Hematopoietic multipotent progenitor cell treated with erythropoietin and hydrocortisone succinate and interleukin-3 and kit ligand, for 17 days (in vitro differentiated cells): ENCODE results near the gene ADAMTS19.

Experiments used
- DNase-seq: peaks from one replicate; pipeline ENCODE4 v3.0.0-alpha.2; 2015; ENCODE audit warnings: low spot score

ADAMTS19 gene

GRCh38 chr5:129465776-129466344, 5.8 kb downstream of the ADAMTS19 start:
- DNase-seq = no peak

- no peak for DNase-seq
These were observed 14.4 kb downstream of the ADAMTS19 start for GRCh38 chr5:129474544-129474943.

GRCh38 chr5:129476751-129477150, 16.7 kb downstream of the ADAMTS19 start:
- DNase-seq = no peak

GRCh38 chr5:129477532-129477931, 17.4 kb downstream of the ADAMTS19 start:
- no peak for DNase-seq

GRCh38 chr5:129481161-129481560, 21.1 kb downstream of the ADAMTS19 start:
- no peak for DNase-seq

GRCh38 chr5:129496421-129496820, 36.3 kb downstream of the ADAMTS19 start:
- DNase-seq = no peak

- no peak for DNase-seq
These were observed 36.9 kb downstream of the ADAMTS19 start for GRCh38 chr5:129496864-129497595.

GRCh38 chr5:129499208-129499852, 39.2 kb downstream of the ADAMTS19 start:
- DNase-seq = no peak

GRCh38 chr5:129500101-129500500, 40.0 kb downstream of the ADAMTS19 start:
- no peak for DNase-seq

- DNase-seq = no peak
These were observed 46.0 kb downstream of the ADAMTS19 start for GRCh38 chr5:129506086-129506485.

GRCh38 chr5:129506950-129507349, 46.9 kb downstream of the ADAMTS19 start:
- no peak for DNase-seq

GRCh38 chr5:129507527-129507926, 47.4 kb downstream of the ADAMTS19 start:
- DNase-seq = no peak

GRCh38 chr5:129508606-129509005, 48.5 kb downstream of the ADAMTS19 start:
- no peak for DNase-seq

GRCh38 chr5:129509363-129509975, 49.4 kb downstream of the ADAMTS19 start:
- DNase-seq = no peak

GRCh38 chr5:129511291-129511690, 51.2 kb downstream of the ADAMTS19 start:
- no peak for DNase-seq

- no peak for DNase-seq
These were observed 81.0 kb downstream of the ADAMTS19 start for GRCh38 chr5:129541051-129541450.

- DNase-seq = no peak
These were observed 81.7 kb downstream of the ADAMTS19 start for GRCh38 chr5:129541648-129542251.

GRCh38 chr5:129547137-129547536, 87.0 kb downstream of the ADAMTS19 start:
- no peak for DNase-seq

GRCh38 chr5:129554134-129554904, 94.2 kb downstream of the ADAMTS19 start:
- no peak for DNase-seq

- no peak for DNase-seq
These were observed 103.5 kb downstream of the ADAMTS19 start for GRCh38 chr5:129563585-129563984.

GRCh38 chr5:129569295-129569694, 109.2 kb downstream of the ADAMTS19 start:
- DNase-seq = no peak

- no peak for DNase-seq
These were observed 112.0 kb downstream of the ADAMTS19 start for GRCh38 chr5:129572060-129572459.
